Effector CD4-positive, alpha-beta T cell (primary cell): ENCODE results near the gene PCP2.
"Not testable (repeated sequence)": the region's sequence is repeated elsewhere in the genome, so short reads cannot be mapped to it uniquely, and the experiment has no call there.

ENCODE experiments used
- DNase-seq: peaks from one replicate; pipeline ENCODE4 v3.0.0-alpha.2; 2020

PCP2 gene

DNA sequence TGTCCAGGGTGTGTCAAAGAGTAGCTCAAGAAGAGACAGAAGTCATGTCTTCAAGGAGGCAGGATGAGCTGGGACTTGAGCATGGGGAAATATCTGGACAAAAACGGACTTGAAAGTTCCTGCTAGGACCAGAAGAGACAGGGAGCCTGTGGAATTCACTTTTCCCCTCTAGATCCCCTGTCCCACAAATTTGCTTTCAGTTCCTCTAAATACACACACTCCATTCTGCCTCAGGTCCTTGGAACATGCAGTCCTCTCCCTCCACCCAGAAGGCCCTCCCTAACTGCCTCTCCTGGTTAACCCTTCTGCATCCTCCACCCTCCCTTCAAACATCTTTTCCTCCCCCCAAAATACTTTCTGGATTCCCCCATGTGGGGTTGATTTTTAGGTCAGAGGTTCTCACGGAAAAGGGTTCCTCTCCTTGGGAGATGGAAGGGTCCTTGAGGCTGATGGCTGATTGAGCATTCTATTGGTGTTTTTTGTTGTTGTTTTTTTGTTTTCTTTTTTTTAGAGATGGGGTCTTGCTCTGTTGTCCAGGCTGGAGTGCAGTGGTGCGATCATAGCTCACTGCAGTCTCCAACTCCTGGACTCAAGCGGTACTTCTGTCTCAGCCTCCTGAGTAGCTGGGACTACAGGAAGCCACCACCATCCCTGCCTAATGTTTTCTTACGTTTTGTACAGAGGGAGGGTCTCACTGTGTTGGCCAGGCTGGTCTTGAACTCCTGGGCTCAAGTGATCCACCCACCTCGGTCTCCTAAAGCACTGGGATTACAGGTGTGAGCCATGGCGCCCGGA lies 28.4 kb upstream of the PCP2 start:
- DNase-seq = no peak

DNA sequence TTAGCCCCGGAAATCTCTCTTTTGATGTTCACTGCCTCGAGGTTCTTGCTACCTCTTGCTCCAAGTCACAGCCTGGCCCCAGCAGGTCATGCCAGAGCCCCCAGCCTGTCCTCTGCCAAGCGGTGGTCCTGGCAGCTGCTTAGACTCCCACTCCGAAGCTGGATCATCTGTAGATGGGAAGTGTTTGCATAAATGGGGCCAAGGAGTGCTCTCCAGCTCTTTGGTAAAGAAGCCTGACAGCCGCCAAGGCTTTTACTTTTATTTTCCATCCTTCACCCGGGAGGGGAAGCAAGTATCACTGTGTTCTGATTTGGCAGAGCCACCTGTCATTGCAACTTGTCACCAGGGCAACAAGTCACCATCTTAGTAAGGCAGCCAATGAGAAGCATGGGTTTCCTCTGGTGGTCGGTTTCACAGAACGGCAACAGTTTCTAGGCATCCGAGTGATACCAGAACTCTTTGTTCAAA lies 24.7 kb upstream of the PCP2 start:
- peak; percentile 14 for DNase-seq

DNA sequence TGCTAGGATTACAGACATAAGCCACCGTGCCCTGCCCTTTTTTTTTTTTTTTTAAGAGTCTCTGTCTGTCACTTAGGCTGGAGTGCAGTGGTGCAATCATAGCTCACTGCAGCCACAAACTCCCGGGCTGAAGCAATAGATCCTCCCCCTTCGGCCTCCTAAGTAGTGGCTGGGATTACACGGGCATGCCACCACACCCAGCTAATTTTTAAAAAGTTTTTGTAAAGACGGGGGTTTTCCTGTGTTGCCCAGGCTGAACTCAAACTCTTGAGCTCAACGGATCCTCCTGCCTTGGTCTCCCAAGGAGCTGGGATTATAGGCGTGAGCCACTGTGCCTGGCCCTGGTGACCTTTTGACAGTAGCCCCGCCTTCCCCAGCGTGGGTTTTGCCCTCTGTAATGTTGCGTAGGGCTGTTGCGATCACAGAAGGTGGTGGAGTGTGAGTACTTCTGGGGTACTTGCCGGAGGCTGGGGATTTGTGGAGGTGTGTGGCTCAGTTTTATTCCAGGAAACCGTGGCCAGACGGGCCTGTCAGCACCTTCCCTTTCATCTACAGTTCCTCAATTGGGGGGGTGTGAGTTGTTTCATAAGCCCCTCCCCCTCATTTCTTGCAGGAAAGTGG lies 23.7 kb upstream of the PCP2 start:
- DNase-seq = no peak

DNA sequence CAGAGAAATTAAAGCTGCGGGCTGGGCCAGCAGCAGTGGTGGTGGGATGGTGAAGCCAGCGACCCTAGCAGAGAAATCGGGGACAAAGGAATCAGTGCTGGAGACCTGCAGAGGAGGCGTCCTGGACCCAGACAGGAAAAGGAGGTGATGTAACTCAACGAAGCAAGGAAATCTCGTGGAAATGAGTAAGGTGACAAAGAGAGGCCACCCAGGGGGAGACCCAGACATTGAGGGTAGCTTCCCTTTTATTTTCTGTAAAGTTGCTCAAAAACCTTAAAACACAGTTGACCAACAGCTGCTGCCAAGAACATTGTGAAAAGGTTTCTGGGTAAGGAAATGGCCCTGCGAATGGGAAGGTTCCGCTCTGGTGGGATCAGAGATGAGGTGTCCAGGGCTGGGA lies 22.1 kb upstream of the PCP2 start:
- DNase-seq = no peak

DNA sequence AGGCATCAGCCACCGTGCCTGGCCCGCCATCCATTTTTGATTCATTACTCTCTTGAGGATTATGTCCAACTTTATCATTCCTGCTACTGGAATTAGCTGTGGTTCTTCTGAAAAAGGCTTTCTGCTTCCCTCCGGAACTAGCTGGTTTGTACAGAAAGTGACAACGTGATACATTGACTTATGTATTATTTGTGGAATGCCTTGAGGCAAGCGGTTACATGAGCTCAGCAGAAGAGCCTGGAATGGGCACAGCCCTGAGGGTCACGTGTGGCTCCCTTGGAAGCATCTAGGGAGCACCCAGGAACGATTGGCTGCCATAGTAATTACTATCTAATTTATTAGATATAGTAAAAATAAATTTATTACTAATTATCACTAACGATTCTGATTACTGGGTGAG lies 20.9 kb upstream of the PCP2 start:
- DNase-seq = no peak

DNA sequence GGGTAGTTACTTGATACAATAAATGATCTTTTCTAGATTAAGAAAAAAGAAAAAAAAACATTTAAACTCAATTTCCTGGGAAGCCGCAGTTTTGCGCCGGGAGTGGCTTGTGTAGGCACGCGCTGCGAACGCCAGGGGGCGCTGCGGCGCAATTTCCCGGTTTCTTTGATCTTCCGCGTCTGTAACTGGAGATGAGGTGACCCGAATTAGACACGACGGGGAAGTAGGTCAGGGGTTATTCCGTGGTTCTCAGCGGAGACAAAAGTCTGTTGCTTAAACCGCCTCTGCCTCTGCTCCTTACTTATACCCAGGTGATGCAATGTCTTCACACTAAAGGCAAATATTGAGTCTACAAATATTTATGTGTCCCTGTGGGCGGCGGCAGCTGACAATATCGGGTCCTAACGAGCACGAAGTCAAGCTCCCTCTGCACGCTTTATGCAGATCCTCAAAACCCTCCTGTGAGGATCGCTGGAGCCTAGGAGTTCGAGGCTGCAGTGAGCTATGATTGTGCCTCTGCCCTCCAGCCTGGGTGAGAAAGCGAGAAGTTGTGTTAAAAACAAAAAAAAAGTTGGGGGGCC lies 18.6 kb upstream of the PCP2 start:
- peak; percentile 87 for DNase-seq

DNA sequence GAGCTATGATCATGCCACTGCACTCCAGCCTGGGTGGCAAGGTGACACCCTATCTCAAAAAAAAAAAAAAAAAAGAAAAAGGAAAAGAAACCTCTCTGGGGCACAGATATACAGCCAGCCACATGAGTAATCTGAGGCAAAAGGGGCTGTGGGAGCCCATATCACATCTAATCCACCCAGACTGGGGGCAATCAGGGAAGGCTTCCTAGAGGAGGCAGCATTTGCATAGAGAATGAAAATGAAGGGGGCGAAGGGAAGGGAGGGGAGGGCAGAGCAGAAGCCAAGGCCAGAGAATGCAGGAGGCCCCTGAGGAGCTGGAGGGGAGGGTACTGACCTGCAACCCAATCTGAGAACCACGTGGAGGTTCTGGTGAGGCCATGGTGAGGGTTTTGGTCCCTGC lies 16.6 kb upstream of the PCP2 start:
- no peak for DNase-seq

DNA sequence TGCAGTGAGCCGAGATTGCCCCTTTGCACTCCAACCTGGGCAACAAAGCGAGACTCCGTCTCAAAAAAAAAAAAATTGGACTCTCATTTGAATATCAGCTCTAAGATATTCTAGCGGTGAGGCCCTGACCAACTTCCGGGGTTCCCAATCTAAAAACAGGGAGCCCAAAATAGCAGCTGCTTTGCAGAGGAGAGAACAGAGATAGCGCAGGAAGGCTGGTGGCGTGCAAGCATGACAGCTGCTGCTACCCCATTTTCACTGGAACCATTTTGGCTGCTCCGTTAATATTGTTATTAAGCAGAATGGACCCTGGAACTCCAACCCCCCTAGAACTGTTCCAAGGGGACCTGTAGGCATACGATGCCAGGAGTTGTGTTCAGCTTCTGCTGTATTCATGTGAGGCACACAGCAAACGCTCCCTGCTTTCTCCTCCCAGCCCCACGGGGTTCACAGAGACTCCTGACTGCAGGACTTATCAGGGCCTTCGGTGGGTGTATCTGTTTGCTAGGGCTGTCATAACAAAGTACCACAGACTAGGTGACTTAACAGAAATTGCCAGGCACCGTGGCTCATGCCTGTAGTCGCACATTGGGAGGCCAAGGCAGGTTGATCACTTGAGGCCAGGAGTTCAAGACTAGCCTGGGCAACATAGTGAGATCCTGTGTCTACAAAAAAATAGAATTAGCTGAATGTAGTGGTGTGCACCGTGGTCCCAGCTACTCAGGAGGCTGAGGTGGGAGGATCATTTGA lies 14.9 kb upstream of the PCP2 start:
- no peak for DNase-seq

DNA sequence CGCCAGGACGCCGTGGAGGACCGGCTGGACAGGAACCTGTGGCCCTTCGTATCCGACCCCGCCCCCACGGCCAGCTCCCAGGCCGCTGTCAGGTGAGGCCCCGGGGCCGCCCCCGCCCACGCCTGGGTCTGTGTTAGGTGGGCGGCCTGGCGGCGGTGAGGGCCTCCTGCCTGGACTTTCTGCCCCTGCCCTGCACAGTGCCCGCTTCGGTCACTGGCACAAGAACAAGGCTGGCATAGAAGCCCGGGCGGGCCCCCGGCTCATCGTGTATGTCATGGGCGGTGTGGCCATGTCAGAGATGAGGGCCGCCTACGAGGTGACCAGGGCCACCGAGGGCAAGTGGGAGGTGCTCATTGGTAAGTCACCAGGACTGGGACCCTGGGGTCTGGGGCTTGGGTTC lies 13.6 kb upstream of the PCP2 start:
- no peak for DNase-seq

DNA sequence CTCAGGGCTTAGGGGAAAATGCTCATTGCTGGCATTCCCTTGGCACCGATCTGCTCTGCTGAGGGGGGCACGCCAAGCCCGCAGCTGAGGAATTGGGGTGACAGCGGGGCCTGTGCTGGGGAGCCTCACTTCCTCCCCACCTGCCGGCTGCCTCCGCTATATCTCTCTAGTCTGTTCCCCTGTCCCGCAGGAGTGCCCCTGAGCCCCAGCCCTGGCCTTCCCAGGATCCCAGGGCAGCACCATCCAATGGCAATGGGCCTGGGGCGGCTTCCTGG lies 12.8 kb upstream of the PCP2 start:
- DNase-seq = no peak

DNA sequence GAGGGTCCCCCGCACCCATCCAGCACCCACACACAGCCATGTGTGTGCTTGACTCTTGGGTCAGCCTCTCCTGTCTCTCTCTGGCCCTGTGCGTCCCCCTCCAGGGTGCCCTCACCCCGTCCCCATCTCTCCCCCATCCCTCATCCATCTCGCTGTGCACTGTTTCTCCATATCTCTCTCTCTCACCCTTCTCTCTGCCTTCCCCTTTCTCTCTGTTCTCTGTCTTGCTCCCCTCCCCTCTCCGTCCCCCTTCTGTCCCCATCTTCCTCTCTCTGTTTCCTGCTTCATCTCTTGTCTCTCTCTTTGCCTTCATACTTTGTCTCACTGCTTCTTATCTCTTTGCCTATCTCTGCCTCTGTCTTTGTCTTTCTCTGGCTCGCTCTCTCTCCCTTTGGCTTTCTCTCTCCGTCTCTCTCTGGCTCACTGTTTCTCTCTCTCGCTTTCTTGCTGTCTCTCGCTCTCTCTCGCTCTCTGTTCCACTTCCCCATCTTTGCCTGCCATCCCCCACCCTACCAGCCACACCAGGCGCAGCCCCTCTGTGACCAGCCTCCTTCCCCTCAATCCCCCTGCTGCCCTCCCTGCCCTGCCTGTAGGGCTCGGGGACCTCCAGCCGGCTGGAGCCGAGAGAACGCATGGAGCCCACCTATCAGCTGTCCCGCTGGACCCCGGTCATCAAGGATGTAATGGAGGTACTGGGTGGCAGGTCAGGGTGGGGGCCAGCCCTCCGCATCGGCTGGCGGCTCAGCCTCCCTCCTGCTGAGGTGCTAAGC lies 12.3 kb upstream of the PCP2 start:
- DNase-seq = no peak

DNA sequence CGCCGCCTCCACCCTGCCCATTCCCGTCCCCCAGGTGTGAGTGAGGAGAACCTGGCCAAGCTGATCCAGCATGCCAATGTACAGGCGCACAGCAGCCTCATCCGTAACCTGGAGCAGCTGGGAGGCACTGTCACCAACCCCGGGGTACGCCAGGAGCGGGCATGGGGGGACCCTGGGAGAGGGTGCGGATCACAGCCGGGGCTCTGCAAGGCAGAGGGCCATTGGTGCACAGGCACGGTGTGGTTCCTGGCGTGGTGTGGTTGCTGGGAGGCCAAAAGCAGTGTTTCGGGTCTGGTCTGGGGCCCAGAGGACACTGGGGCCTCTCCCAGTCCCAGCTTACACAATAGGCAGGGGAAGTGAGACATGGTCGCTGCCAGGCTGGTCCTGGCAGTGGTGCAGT lies 11.6 kb upstream of the PCP2 start:
- no peak for DNase-seq

DNA sequence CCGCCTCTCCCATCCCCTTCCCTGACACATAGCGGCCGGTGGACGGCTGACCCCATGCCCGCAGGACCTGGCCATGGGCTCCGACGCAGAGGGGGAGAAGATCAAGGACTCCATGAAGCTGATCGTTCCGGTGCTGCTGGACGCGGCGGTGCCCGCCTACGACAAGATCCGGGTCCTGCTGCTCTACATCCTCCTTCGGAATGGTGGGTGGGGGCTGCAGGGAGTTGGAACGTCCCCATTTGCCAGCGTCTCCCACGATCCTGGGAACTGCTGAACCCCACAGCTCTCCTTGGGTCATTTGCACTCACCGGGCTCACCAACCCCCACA lies 11.0 kb upstream of the PCP2 start:
- DNase-seq = no peak

DNA sequence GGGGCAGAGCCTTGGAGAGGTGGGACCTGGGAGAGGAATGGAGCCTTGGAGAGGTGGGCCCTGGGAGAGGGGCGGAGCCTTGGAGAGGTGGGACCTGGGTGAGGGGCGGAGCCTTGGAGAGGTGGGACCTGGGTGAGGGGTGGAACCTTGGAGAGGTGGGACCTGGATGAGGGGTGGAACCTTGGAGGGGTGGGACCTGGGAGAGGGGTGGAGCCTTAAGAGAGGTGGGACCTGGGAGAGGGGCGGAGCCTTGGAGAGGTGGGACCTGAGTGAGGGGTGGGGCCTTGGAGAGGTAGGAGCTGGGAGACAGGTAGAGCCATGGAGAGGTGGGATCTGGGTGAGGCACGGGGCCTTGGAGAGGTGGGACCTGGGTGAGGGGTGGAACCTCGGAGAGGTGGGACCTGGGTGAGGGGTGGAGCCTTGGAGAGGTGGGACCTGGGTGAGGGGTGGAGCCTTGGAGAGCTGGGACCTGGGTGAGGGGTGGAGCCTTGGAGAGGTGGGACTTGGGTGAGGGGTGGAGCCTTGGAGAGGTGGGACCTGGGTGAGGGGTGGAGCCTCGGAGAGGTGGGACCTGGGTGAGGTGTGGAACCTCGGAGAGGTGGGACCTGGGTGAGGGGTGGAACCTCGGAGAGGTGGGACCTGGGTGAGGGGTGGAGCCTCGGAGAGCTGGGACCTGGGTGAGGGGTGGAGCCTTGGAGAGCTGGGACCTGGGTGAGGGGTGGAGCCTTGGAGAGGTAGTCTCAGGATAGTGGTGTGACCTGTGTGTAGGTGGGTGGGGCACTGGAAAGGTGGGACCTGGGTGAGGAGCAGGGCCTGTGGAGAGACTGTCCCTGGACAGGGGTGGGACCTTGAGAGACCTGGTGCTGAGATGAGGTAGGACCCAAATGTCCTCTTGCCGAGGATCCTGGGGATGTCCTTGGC lies 10.4 kb upstream of the PCP2 start:
- not testable (repeated sequence) for DNase-seq

DNA sequence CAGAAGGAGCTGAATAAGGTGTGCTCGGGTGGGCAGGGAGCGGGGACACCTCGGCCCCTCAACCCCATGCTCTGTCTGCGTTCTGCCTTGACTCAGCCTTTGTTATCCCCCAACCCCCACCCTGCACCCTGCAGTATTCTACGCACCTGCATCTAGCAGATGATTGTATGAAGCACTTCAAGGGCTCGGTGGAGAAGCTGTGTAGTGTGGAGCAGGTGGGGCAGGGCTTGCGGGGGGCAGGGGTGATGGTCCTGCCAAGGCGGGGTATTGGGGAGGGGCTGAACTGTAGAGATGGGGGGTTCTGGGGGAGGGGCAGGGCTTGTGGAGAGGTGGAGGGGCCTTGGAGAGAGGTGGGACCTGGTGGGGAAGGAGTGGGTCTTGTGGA lies 9.5 kb upstream of the PCP2 start:
- no peak for DNase-seq

DNA sequence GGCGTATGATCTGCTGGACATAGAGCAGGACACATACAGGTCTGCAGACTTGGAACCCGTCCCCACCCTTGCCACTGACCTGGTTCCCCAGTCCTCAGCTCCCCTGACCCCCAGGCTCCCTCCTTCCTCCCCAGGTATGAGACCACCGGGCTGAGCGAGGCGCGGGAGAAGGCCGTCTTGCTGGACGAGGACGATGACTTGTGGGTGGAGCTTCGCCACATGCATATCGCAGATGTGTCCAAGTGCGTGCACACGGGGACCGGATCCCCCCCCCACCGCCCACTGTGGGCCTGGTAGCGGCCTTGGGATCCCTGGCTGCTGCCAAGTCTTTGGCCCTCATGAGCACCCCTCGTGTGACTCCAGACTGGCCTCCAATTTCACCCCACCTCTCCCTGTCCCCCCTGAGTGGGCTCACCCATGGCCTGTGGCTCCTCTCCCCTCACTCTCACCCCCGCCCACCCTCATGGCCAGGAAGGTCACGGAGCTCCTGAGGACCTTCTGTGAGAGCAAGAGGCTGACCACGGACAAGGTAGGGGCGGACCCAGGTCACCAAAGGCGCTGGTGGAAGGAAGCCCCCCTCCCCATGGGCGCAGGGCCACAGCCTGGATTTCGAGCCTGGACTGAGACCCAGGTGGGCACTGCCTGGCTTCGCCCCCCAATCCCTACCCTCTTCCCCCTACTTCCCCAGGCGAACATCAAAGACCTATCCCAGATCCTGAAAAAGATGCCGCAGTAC lies 8.9 kb upstream of the PCP2 start:
- DNase-seq = no peak

DNA sequence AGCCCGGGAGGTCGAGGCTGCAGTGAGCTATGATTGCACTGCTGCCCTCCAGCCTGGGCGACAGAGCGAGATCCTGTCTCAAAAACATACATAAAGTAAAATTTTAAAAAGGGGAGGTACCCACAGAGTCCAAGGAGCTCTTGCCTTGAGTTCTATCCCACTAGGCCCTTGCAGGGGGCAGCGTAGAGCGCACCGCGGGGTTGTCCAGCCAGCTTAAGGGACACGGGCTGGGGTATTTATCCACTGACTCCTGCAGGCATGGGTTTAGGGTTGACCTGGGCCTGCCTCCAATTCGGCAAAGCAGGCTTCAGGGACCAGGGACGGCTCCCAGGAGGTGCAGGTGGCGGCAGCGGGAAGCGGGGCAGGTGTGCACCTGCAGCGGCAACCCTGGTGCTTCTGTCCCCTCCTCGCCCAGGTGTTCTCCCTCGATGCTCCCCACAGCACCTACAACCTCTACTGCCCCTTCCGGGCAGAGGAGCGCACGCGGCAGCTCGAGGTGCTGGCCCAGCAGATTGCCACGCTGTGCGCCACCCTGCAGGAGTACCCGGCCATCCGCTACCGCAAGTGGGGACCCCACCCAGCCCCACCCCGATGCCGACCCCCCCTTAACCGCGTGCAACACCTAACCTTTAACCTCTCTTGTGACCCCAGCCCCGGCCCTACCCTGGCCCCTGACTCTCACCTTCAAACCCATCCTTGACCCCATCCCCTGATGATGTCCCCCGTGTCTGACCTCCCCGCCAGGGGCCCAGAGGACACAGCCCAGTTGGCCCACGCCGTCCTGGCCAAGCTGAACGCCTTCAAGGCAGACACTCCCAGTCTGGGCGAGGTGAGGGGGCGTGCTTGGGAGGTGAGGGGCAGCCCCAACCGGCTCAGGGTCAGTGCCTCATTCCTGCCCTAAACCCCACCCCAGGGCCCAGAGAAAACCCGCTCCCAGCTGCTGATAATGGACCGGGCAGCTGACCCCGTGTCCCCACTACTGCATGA lies 8.1 kb upstream of the PCP2 start:
- no peak for DNase-seq

DNA sequence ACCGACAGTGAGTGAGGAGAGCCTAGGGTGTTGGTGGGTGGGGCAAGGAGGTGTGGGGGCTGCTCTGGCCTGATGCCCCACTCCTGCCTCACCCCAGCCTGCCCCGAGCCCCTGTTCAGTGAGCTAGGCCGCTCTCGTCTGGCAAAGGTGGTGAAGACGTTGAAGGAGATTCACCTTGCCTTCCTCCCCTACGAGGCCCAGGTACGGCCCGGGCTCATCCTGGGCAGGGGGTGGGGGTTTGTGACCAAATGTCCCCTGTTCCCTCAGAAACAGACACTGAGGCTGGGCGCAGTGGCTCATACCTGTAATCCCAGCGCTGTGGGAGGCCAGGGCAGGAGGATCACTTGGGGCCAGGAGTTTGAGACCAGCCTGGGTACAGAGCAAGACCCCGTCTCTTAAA lies 7.3 kb upstream of the PCP2 start:
- no peak for DNase-seq

DNA sequence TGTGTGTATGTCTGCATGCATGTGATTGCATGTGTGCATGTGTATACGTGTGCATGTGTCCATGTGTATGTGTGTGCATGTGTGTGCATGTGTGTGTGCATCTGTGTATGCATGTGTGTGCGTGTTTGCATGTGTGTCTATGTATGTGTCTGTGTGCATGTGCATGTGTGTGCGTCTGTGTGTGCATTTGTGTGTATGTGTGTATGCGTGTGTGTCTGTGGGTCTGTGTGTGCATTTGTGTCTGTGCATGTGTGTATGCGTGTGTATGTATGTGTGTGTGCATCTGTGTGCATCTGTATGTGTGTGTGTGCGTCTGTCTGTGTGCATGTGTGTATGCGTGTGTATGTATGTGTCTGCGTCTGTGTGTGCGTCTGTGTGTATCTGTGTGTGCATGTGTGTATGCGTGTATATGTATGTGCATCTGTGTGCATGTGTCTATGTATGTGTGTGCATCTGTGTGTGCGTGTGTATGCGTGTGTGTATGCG lies 6.4 kb upstream of the PCP2 start:
- DNase-seq = no peak
